Middle frontal gyrus (tissue), 1 donor: ENCODE data around the gene GOLPH3L.
"Not testable (repeated sequence)": the region's sequence is repeated elsewhere in the genome, so short reads cannot be mapped to it uniquely, and the experiment has no call there.

ENCODE experiments used
- DNase-seq: peaks from one replicate; pipeline ENCODE4 v3.0.0-alpha.2; 2015; ENCODE audit warnings: low spot score; ENCODE audit errors: extremely low spot score

GOLPH3L gene

GRCh38 chr1:150696995-150697927 lies at the start of gene GOLPH3L:
TSS of gene GOLPH3L (minus strand) at chr1:150697154. CDS start at chr1:150694838, 2,316 bp downstream.
- DNase-seq, result peak; percentile 92

- DNase-seq, result no peak
Observed at GRCh38 chr1:150730130-150730721, 33.3 kb upstream of the GOLPH3L start.

- no peak for DNase-seq
Observed at GRCh38 chr1:150724336-150724735, 27.4 kb upstream of the GOLPH3L start.

GRCh38 chr1:150720703-150721102 lies 23.7 kb upstream of the GOLPH3L start, which contains the start of gene HORMAD1:
TSS of gene HORMAD1 (minus strand) at chr1:150720895. CDS start at chr1:150719505, 1,390 bp downstream.
- no peak for DNase-seq

- DNase-seq, result no peak
Observed at GRCh38 chr1:150720098-150720497, 23.1 kb upstream of the GOLPH3L start.

GRCh38 chr1:150718225-150718891 lies 21.4 kb upstream of the GOLPH3L start:
- no peak for DNase-seq

GRCh38 chr1:150709031-150709430 lies 12.1 kb upstream of the GOLPH3L start:
- DNase-seq, result not testable (repeated sequence)

- DNase-seq, result no peak
Observed at GRCh38 chr1:150708595-150708994, 11.6 kb upstream of the GOLPH3L start.

GRCh38 chr1:150706091-150706490 lies 9.1 kb upstream of the GOLPH3L start:
- DNase-seq, result no peak

GRCh38 chr1:150703427-150703826 lies 6.5 kb upstream of the GOLPH3L start:
- DNase-seq, result no peak

- no peak for DNase-seq
Observed at GRCh38 chr1:150696590-150696989, 364 bp downstream of the GOLPH3L start.

- DNase-seq, result no peak
Observed at GRCh38 chr1:150696162-150696561, 792 bp downstream of the GOLPH3L start.

GRCh38 chr1:150695561-150695960 lies 1.4 kb downstream of the GOLPH3L start:
- DNase-seq, result no peak

GRCh38 chr1:150692720-150693119 lies 4.2 kb downstream of the GOLPH3L start:
- DNase-seq, result no peak

GRCh38 chr1:150688763-150689162 lies 8.2 kb downstream of the GOLPH3L start:
- no peak for DNase-seq

- DNase-seq, result no peak
Observed at GRCh38 chr1:150686275-150686674, 10.7 kb downstream of the GOLPH3L start.

GRCh38 chr1:150683914-150684313 lies 13.0 kb downstream of the GOLPH3L start:
- DNase-seq, result no peak

- no peak for DNase-seq
Observed at GRCh38 chr1:150678988-150679387, 18.0 kb downstream of the GOLPH3L start.

GRCh38 chr1:150674881-150675280 lies 22.1 kb downstream of the GOLPH3L start:
- DNase-seq, result no peak

- no peak for DNase-seq
Observed at GRCh38 chr1:150663321-150663720, 33.6 kb downstream of the GOLPH3L start.

- DNase-seq, result no peak
Observed at GRCh38 chr1:150662811-150663210, 34.1 kb downstream of the GOLPH3L start.

GRCh38 chr1:150661156-150661555 lies 35.8 kb downstream of the GOLPH3L start:
- no peak for DNase-seq
